VCaP (cell line): ENCODE results near the gene LSM5.

Experiments
- H3K27ac ChIP-seq: fragments of 450-650 bp; 2 replicates; pipeline ENCODE4 v1.5.1; 2017
- TF ChIP-seq, protein P1 (sequence below): fragments of 450-650 bp; conservative IDR thresholded peaks from 2 replicates; pipeline ENCODE4 v1.5.1; 2017; ENCODE audit warnings: mild to moderate bottlenecking, moderate library complexity

LSM5 gene

DNA sequence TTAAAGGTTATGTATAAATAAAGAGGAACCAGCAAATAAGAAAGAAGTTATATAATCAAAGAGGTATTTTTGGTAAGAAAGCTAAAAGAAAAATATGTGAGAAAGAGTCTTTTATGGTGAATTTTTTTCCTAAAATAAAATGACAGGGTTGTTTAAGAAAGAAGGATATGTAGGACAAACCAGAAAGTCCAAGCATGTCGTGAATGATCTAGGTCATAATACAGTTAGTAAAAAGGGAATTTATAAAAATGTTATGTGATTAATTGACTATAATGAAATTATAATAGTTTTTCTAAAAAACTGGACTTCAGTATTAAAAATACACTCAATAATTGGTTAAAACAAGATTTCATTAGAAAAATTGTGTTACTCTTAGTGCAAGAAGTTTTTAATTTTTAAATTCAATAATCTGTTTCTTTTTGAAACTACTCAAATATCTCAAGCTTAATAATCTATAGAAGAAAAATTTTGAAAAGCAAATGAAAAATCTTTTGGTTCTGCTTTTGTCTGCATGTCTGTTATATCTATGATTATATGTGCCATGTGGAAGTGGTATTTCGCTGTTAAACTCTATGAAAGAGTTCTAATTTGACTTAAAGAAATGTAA is 28.5 kb upstream of the LSM5 start:
- no peak overlapping the region for H3K27ac ChIP-seq
- TF ChIP-seq, protein P1, sequence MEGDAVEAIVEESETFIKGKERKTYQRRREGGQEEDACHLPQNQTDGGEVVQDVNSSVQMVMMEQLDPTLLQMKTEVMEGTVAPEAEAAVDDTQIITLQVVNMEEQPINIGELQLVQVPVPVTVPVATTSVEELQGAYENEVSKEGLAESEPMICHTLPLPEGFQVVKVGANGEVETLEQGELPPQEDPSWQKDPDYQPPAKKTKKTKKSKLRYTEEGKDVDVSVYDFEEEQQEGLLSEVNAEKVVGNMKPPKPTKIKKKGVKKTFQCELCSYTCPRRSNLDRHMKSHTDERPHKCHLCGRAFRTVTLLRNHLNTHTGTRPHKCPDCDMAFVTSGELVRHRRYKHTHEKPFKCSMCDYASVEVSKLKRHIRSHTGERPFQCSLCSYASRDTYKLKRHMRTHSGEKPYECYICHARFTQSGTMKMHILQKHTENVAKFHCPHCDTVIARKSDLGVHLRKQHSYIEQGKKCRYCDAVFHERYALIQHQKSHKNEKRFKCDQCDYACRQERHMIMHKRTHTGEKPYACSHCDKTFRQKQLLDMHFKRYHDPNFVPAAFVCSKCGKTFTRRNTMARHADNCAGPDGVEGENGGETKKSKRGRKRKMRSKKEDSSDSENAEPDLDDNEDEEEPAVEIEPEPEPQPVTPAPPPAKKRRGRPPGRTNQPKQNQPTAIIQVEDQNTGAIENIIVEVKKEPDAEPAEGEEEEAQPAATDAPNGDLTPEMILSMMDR: no peak

DNA sequence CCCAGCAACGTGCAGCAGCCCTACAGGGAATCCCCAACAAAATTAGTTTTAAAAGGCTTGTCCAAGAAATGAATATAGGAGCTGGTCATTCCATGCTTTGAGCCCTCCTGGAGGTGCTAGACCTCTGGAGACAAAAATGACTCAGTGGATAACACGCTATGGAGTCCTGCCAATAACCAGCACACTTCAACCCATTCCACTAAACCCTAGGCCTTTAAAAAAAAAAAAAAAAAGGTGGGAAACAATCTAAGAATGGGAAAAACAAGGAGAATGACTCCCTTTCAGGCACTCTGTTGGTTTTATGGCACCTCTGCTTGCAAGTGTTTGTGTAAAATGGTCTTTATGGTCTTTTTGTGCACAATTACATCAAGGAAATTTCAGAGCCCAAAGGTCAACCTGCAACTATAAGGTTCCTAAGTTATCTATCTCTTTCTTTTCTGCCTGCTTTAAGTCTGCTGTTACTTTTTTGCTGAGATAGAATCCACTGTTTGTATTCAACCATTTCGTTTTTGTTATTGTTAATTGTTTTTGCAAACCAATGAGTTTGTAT is 26.4 kb upstream of the LSM5 start:
- TF ChIP-seq, protein P1: no peak
- no peak overlapping the region for H3K27ac ChIP-seq

DNA sequence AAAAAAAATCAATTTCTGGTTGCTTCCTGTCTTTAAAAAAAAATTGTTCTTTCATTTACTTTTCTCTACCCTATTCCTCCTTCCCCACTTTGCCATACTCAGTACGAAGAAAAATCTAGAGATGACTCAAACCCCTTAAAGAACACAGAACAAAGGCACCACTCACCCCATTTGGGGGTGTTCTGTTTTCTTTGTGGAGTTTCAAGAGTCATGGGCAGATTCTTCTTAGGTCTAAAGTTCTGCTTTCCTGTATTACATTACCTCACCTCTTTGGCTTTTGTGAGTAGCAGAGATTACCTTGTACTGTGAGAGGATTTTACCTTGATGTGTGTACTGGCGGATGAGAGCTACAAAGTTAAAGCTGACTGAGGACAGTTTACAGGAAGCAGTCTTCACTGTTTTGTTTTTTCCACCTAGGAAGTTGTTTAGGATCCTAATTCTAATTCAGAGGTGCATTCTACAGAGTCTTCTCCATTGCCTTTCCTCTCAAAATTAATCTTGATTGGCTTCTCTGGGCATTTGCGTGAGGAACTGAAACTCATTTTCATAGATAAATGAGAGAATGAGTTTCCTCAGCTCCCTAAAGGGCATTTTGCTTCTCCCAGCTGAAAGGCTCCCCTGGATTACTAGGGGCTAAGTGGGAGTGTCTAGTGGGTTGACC is 25.8 kb upstream of the LSM5 start:
- TF ChIP-seq, protein P1: no peak
- H3K27ac ChIP-seq: no peak overlapping the region

DNA sequence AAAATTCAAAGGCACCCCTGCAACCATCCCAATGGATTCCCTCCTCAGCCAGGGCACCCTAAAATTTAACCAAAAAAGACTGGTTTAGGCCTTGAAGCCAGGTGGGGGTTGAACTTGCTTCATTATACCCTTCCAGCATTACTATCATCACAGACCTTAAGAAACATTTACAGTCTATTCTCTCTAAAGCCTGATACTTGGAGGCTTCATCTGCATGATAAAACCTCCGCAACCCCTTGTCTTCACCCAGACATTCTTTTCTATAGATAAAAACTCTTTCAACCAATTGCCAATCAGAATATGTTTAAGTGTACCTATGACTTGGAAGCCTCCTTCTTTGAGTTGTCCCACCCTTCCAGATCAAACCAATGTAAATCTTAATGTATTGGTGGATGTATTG is 23.0 kb upstream of the LSM5 start:
- H3K27ac ChIP-seq: no peak overlapping the region

DNA sequence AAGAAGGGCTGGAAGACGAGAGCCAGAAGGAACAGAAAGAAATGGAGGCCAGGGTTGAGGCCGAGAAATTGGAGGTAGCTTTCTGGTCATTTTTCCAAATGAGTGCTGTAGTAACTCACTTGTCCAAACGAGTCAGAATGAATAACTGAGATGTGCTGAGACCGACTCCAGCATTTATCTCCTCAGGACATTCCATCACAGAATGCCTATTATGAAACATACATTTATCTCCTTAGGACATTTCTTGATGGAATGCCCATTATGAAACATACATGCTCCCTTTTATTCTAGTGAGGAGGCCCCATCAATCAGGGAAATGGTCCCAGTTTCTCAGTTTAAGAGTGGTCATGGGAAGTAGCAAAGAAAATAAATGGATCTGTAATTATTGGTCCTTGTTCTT is 21.6 kb upstream of the LSM5 start:
- TF ChIP-seq, protein P1: no peak
- no peak overlapping the region for H3K27ac ChIP-seq

More for the DNA sequence above, 23.0 kb upstream of the LSM5 start:
- TF ChIP-seq, protein P1: no peak

DNA sequence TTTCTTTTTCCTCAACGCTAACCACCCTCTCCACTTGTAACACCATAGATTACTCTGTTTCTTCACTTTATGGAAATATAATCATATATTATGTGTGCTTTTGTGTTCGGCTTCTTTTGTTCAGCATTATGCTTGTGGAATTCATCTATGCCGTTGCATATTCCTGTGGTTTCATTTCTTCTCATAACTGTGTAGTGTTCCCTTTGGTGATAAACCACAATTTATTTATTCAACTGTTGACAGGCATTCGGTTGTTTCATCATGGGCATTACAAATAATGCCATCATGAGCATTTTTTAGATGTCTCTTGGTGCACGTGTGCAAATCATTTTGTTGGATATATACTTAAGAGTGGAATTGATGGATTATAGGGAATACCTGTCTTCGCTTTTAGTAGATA is 17.2 kb upstream of the LSM5 start:
- TF ChIP-seq, protein P1: no peak
- H3K27ac ChIP-seq: no peak overlapping the region

DNA sequence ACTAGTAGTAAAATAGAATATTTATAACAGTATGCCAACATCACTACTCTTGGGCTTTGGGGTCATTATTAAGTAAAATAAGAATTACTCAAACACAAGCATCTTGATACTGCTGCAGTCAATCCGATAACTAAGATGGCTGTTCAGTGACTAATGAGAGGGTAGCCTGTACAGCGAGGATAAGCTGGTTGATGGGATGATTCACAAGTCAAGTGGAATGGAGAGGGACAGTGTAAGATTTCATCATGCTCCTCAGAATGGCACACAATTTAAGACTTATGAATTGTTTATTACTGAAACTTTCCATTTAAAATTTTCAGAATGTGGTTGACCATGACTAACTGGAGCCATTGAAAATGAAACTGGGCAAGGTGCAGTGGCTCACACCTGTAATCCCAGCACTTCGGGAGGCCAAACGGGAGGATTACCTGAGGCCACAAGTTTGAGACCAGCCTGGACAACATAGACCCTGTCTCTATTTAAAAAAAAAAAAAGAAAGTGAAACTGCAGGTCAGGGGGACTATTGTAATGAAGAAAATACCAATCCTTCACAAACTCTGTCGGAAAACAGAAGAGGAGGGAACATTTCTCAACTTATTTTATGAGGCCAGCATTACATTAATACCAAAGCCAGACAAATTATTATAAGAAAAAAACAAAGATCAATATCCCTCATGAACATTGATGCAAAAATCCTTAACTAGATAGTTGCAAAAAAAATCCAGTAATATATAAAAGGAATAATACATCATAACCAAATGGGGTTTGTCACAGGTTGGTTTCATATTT is 16.3 kb upstream of the LSM5 start:
- no peak overlapping the region for H3K27ac ChIP-seq
- TF ChIP-seq, protein P1: no peak
